Vagina (tissue), 2 donors: ENCODE measurements around the gene ATP2B2.

ENCODE experiments used
- POLR2A ChIP-seq, 2 donors: fragments of 450-650 bp; IDR thresholded peaks; one replicate each; pipeline ENCODE4 v1.6.1; 2017; ENCODE audit warnings: antibody characterized with exemption in 2 of 2, mild to moderate bottlenecking in 2 of 2, moderate library complexity in 2 of 2
- POLR2AphosphoS5 ChIP-seq, 2 donors: sonication (generic); formaldehyde crosslinking; IDR thresholded peaks; one replicate each; pipeline ENCODE4 v1.9.0; 2017; ENCODE audit warnings: antibody characterized with exemption in 2 of 2, mild to moderate bottlenecking in 2 of 2, low read depth in 1 of 2; ENCODE audit not compliant: insufficient read depth in 1 of 2
- TF ChIP-seq, protein P1 (sequence below), 3 experiments: fragments of 450-650 bp in 2 of 3; fragments of 200-600 bp in 1 of 3; sonication (generic) in 1 of 3; IDR thresholded peaks; one replicate each; pipeline ENCODE4 v1.5.1; 2017 to 2019; ENCODE audit warnings: antibody characterized with exemption in 3 of 3, mild to moderate bottlenecking in 2 of 3, moderate library complexity in 2 of 3

DNA sequence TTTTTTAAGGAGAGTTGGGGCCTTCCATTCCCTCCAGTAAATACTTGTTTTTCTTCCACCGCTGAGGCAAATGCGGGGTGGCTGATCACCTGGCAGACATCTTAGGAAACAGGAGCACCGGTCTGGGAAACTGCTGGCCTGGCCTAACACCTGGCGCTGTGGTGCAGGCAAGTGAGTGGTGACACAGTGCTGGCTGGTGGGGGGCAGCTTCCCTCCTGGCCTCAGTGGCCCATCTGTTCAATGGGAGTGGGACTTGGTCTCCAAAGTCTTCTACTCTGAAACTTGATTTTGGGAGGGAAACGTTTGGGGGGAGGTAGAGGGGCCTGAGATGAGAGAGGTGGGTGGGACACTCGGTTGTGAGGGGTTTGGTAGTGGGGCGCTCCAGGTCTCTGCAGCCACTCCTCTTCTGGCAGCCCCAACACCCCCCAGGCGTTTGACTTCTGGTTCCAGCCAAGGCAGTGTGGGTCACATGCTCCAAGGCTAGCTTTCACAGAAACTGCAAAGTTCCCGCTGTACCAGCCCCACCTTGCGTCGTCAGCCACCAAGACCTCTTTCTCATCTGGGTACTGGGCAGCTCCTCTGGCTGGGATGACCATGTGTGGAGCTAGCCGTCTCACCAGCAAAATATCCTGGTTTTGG, 217.3 kb downstream of the ATP2B2 start:
- TF ChIP-seq, protein P1, sequence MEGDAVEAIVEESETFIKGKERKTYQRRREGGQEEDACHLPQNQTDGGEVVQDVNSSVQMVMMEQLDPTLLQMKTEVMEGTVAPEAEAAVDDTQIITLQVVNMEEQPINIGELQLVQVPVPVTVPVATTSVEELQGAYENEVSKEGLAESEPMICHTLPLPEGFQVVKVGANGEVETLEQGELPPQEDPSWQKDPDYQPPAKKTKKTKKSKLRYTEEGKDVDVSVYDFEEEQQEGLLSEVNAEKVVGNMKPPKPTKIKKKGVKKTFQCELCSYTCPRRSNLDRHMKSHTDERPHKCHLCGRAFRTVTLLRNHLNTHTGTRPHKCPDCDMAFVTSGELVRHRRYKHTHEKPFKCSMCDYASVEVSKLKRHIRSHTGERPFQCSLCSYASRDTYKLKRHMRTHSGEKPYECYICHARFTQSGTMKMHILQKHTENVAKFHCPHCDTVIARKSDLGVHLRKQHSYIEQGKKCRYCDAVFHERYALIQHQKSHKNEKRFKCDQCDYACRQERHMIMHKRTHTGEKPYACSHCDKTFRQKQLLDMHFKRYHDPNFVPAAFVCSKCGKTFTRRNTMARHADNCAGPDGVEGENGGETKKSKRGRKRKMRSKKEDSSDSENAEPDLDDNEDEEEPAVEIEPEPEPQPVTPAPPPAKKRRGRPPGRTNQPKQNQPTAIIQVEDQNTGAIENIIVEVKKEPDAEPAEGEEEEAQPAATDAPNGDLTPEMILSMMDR (IDR thresholded peaks at IDR 0.05): no peak
- TF ChIP-seq POLR2A (IDR thresholded peaks at IDR 0.05) (no peak), POLR2AphosphoS5 (IDR thresholded peaks at IDR 0.05; ENCODE audit: insufficient read depth in 1 of 2, low read depth in 1 of 2) (no peak)
